ENCODE results near the gene SSRP1.
A peak's percentile ranks its signal among the peaks of the same experiment; 100 is the strongest.
"Not testable (repeated sequence)": the region's sequence is repeated elsewhere in the genome, so short reads cannot be mapped to it uniquely, and the experiment has no call there.

SSRP1 gene

GRCh38 chr11:57342702-57343101 lies 7.0 kb upstream of the SSRP1 start:
- no peak for TF ChIP-seq CTCF (IDR thresholded peaks at IDR 0.05; ENCODE audit: control insufficient read depth, insufficient read depth, low read depth, low read length, missing control alignments)
- no peak overlapping the region for H3K4me3 ChIP-seq (ENCODE audit: control insufficient read depth, low read depth, low read length)
- no peak for DNase-seq (ENCODE audit: low read depth)

DNA sequence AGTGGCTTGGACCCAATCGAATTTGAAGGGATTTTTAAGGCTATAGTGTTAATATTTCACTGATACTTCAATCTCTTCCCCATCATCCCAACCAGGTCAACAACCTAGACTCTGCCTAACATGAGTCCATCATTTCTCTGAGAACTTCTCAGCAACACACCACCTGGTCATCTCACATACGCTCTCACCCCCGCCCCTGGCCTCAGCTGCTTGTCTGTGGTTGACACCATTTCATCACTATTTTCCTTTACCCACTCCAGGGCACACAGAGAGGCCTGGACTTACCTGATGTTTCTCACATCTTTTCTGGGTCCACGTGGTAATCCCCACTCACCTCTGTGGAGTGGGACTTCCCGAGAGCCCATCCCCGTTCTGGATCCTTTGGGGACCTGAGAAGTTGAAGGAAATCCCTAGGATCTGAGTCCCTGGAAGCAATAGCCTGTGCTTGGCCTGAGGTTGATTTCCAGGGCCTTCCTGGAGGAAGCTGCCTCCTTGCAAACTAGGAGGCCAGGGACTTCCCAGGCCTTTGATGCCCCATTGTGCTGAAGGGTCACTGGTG lies 5.6 kb upstream of the SSRP1 start:
- H3K4me3 ChIP-seq (ENCODE audit: control insufficient read depth, low read depth, low read length) = no peak overlapping the region
- no peak for DNase-seq (ENCODE audit: low read depth)
- no peak for TF ChIP-seq CTCF (IDR thresholded peaks at IDR 0.05; ENCODE audit: control insufficient read depth, insufficient read depth, low read depth, low read length, missing control alignments)

DNA sequence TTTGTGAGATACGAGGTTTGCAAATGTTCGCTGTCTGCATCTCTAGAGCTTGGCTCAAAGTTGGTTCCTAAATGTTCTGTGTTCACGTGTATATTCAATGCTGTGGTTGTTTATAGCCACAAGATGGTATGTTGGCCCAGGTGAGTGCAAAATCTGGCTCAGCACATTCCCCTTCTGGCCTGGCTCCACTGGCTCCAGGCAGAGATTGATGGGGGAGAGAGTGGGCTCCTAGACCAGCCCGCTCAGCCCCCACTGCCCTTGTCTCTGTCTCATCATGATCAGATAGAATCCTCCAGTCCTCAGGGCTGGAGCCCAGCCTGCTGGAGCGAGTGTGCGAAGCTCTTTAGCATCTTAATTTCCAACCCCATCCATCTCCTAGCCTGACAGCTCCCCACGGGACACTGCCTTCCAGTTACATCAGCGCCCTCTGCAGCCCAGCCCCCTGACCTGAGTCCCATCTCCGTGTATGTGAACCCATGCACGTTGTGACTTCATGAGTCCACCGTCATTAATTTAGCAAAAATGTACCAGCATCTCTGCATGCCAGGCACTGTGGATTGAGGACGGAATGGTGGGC lies 4.4 kb upstream of the SSRP1 start:
- DNase-seq (ENCODE audit: low read depth) = no peak
- H3K4me3 ChIP-seq (ENCODE audit: control insufficient read depth, low read depth, low read length) = no peak overlapping the region
- peak; percentile 23 for TF ChIP-seq CTCF (IDR thresholded peaks at IDR 0.05; ENCODE audit: control insufficient read depth, insufficient read depth, low read depth, low read length, missing control alignments)

DNA sequence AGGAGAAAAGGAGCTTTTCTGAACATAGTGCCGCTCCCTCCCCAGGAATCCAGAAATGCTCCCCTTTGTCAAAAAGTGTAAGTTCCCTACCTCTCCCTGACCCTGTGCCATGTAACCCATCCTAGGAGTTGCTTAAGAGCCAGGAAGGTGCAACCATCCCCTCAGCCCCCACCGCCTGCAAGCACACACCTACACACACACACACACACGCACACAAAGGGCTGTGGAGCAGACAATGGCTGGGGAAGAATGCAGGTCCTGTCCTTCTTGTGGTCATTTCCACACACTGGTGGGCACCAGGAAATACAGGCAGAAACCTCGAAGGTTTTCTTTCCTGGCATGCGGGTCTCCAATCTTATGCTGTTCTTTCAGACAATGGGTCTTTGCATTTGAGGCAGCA lies 3.6 kb upstream of the SSRP1 start:
- H3K4me3 ChIP-seq (ENCODE audit: control insufficient read depth, low read depth, low read length) = no peak overlapping the region
- TF ChIP-seq CTCF (IDR thresholded peaks at IDR 0.05; ENCODE audit: control insufficient read depth, insufficient read depth, low read depth, low read length, missing control alignments) = no peak
- DNase-seq (ENCODE audit: low read depth) = no peak

DNA sequence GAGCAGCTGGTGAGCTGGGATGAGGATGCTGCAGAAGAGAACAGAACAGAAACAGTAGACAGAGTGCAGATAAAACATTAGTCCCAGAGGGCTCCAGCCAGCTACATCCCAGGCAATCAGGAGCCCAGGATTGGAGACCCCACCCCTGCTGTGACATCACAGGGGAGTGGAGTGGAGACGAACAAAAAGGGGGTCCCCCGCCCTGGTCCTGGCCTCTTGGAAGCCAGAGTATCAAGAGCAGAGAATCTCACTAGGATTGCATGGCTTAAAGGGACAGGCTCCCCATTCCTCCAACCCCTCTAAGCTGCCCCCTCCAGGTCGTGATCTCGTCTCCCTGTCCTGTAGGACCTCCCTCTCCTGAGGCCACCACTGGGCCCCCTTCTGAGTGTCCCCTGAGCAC lies 2.5 kb upstream of the SSRP1 start, which contains the start of gene P2RX3:
Gene P2RX3 (plus strand): TSS at position 211 of the 400 bp plus-strand sequence. CDS start 199 bp downstream, outside the sequence.
- DNase-seq (ENCODE audit: low read depth) = no peak
- TF ChIP-seq CTCF (IDR thresholded peaks at IDR 0.05; ENCODE audit: control insufficient read depth, insufficient read depth, low read depth, low read length, missing control alignments) = no peak
- no peak within 1 kb of the TSS for H3K4me3 ChIP-seq (ENCODE audit: control insufficient read depth, low read depth, low read length)

- DNase-seq (ENCODE audit: low read depth); H3K4me3 ChIP-seq (ENCODE audit: control insufficient read depth, low read depth, low read length): not testable (repeated sequence)
Measured at GRCh38 chr11:57336856-57337255, 1.2 kb upstream of the SSRP1 start.

- no peak for DNase-seq (ENCODE audit: low read depth)
- no peak for TF ChIP-seq CTCF (IDR thresholded peaks at IDR 0.05; ENCODE audit: control insufficient read depth, insufficient read depth, low read depth, low read length, missing control alignments)
- H3K4me3 ChIP-seq (ENCODE audit: control insufficient read depth, low read depth, low read length) = peak overlapping the region; percentile 81
Measured at GRCh38 chr11:57336111-57336666, 497 bp upstream of the SSRP1 start.

Measured in AG09309 (cell line).